AG04450 (cell line): ENCODE results near the gene ZNF112. TPM values are rescaled to one million over a fixed set of nuclear protein-coding genes. Genes with fewer than 3 reads are reported as not detected.

ENCODE experiments used
- CTCF ChIA-PET: fragments of 300-600, 350-600 bp; formaldehyde crosslinking; extraction: SDS; loops from one replicate; lab custom pipeline; 2022; ENCODE audit warnings: antibody characterized with exemption, inconsistent platforms; lab: Charles Lee
- POLR2A ChIA-PET: fragments of 350-600 bp; formaldehyde crosslinking; extraction: SDS; loops from one replicate; lab custom pipeline; 2021; ENCODE audit warnings: antibody characterized with exemption, inconsistent platforms; lab: Yijun Ruan, JAX
- DNase-seq: peaks from one replicate; pipeline ENCODE4 v3.0.0-alpha.2; 2011; ENCODE audit warnings: low read depth, low spot score
- H3K27ac ChIP-seq: one replicate; pipeline ENCODE4 v1.5.1; 2012; ENCODE audit warnings: low read depth, low read length, control low read depth
- H3K27me3 ChIP-seq: one replicate; pipeline ENCODE4 v1.6.0; 2012; ENCODE audit warnings: low read length; ENCODE audit not compliant: control insufficient read depth, insufficient read depth
- H3K4me3 ChIP-seq: 2 replicates; pipeline ENCODE4 v1.5.1; 2011; ENCODE audit warnings: mild to moderate bottlenecking, low read depth, low read length, control low read depth
- H3K9me3 ChIP-seq: 2 replicates; pipeline ENCODE4 v1.5.1; 2012; ENCODE audit warnings: low read length; ENCODE audit not compliant: control insufficient read depth, insufficient read depth
- polyA plus RNA-seq: library from polyadenylated mRNA; depleted of rRNA; stranded (reverse); fragments of >200 nt; gene quantifications from 2 replicates; pipeline ENCODE4 v1.2.3, GENCODE V29; 2011
- TF ChIP-seq, protein P1 (sequence below): IDR thresholded peaks from 2 replicates; pipeline ENCODE4 v1.5.1; 2011; ENCODE audit warnings: low read depth, low read length, control low read depth, inconsistent platforms

ZNF112 gene
- polyA plus RNA-seq, 1 experiment = 6.9 TPM

DNA sequence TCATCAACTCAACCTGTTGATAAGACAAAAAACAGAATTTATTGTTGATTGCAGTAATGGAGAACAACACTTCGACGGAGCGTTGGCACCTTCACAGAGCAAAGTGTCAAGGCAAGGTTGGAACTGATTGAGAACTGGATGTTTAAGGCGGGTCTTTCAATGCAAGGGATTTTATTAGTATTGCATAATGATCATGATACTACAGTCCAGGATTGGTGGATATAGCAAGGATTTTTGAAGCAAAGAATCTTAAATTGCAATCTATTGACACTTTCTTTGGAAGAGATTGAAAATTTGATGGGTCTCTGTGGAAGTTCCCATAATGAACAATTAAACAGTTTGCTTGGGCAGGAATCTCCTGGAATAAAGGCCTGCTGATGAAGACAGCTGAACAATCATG is 51.0 kb downstream of the ZNF112 start:
- Histone ChIP-seq H3K4me3 (peak overlapping the region; percentile 47), H3K27me3 (no peaks in the 10 kb centered on the region), H3K9me3 (peaks cover 4% of the 10 kb centered on the region; the same call in 1 of the 2 replicates), H3K27ac (no peak overlapping the region)
- CTCF ChIA-PET = no interaction called here
- TF ChIP-seq, protein P1, sequence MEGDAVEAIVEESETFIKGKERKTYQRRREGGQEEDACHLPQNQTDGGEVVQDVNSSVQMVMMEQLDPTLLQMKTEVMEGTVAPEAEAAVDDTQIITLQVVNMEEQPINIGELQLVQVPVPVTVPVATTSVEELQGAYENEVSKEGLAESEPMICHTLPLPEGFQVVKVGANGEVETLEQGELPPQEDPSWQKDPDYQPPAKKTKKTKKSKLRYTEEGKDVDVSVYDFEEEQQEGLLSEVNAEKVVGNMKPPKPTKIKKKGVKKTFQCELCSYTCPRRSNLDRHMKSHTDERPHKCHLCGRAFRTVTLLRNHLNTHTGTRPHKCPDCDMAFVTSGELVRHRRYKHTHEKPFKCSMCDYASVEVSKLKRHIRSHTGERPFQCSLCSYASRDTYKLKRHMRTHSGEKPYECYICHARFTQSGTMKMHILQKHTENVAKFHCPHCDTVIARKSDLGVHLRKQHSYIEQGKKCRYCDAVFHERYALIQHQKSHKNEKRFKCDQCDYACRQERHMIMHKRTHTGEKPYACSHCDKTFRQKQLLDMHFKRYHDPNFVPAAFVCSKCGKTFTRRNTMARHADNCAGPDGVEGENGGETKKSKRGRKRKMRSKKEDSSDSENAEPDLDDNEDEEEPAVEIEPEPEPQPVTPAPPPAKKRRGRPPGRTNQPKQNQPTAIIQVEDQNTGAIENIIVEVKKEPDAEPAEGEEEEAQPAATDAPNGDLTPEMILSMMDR = no peak
- POLR2A ChIA-PET = interaction anchor here (0.6 to 1.0 kb wide), 2 partner anchors 93 to 195 kb away, joined by 3 read pairs; partner anchors contain the start of genes ZNF180 and ZNF227
- no peak for DNase-seq

DNA sequence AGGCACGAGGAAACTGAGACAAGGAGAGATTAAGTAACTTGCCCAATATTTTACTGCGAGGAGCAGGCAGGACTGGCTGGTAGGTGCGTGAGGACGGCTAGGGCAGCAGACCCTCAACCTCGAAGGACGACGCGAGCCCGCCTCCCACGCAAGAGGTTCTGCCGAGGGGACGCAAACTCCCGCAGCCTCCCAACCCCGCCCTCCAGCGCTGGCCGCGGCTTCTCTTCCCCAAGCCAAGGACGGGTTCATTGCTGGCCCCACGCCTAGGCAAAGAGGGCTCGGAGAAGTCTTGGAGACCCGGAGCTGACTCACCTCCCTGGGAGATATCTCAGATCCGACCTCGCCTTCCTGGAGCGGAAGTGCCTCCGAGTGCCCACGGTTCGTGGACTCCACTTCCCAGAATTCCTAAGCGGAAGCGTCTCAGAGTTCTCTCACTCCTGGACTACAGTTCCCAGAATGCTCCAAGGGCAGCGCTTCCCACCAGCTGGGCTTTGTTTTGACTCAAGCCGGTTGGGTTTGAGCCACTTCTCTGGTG is 51.8 kb downstream of the ZNF112 start, which contains the start of gene ZNF235:
ZNF235 (minus strand) TSS at position 367 of the 535 bp plus-strand sequence. CDS start 1,621 bp downstream, outside the sequence.
- peak within 1 kb of the TSS; percentile 86 for H3K27ac ChIP-seq
- ChIA-PET CTCF (no interaction called here), POLR2A (interaction anchor here (0.6 to 1.0 kb wide), 3 partner anchors 93 to 195 kb away, joined by 3 to 4 read pairs (median 3); partner anchors contain the start of genes ZNF180 and ZNF227)
- DNase-seq = peak; percentile 94
- H3K27me3 ChIP-seq = no peaks in the 10 kb centered on the region
- TF ChIP-seq, protein P1 = no peak
- peaks cover 4% of the 10 kb centered on the region; the same call in 1 of the 2 replicates for H3K9me3 ChIP-seq
- H3K4me3 ChIP-seq = peak within 1 kb of the TSS; percentile 97

DNA sequence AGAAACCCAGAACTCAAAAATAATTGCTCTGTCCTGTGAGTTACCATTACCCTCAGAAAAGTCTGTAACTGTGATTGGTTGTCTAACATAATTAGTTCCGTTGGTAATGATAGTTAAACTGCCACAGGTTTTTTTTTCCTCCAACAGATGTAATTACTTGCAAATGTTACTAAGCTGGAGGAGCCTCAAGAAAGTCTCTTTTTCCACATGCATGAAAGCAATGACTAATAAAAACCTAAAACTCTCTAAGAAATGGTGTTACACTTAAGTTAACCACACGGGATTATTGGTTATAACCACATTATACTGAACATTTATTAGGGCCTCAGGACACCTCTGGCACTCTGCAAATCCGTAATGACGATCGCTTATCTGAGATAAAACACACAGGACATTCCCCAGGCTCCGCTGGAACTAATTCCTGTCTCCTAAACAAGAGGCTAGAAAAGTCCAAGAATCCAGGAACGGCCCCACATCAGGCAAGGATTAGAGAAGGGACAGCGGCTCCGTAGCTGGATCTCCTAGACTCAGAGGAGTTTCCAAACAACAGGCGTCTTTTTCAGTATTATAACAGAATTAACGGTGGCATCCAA is 52.4 kb downstream of the ZNF112 start:
- Histone ChIP-seq H3K4me3 (peak overlapping the region; percentile 97), H3K27me3 (no peaks in the 10 kb centered on the region), H3K9me3 (peaks cover 4% of the 10 kb centered on the region; the same call in 1 of the 2 replicates), H3K27ac (peak overlapping the region; percentile 86)
- DNase-seq = no peak
- TF ChIP-seq, protein P1 = no peak
- ChIA-PET CTCF (no interaction called here), POLR2A (interaction anchor here (0.6 to 1.0 kb wide), 2 partner anchors 92 to 196 kb away, joined by 3 to 4 read pairs; partner anchors contain the start of gene ZNF180)

DNA sequence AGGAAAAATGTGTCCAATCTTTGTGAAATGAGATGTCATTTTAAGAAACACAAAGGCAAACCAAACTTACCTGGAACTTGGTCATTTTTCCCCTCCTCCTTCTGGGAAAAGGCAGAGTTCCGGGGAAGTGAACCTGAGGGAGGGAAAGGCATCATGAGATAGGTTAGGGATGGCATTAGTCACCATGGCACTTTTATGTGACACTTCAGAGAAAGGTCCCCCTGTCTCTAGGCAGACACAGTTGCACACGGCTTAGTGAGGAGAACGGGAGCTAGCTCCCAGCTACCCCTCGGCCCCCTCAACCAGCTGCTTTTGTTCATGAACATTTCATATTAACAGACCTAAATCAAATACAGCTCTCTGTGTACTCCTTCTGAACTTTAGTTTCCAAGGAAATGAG is 53.2 kb downstream of the ZNF112 start:
- no peak for DNase-seq
- H3K27ac ChIP-seq = no peak overlapping the region
- no peaks in the 10 kb centered on the region for H3K27me3 ChIP-seq
- peaks cover 4% of the 10 kb centered on the region; the same call in 1 of the 2 replicates for H3K9me3 ChIP-seq
- ChIA-PET CTCF (no interaction called here), POLR2A (interaction anchor here (0.6 kb wide), 1 partner anchor 91 kb away, joined by 12 read pairs; the partner anchor contains the start of gene ZNF227)
- peak overlapping the region; percentile 97 for H3K4me3 ChIP-seq
- TF ChIP-seq, protein P1 = no peak

DNA sequence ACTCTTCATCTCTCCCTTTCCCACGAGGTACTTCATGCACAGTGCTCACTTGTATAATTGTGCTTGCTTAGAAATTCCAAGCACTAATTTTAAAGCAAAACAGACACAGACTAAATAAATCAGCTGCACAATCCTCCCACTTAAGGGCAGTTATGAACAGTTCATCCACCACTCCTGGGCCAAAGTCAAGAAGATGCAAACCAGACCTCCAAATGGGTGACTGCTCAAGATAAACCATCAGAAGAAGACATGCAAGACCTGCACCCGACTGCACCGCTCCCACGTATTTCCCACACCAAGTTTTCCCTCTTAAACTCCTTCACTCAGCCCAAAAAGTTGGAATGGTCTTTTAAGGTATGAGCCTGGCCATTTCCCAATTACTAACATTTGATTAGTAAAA is 71.5 kb downstream of the ZNF112 start:
- H3K9me3 ChIP-seq = peaks cover 3% of the 10 kb centered on the region; the same call in 1 of the 2 replicates
- TF ChIP-seq, protein P1 = no peak
- POLR2A ChIA-PET = no interaction called here

More for the DNA sequence above, 71.5 kb downstream of the ZNF112 start:
- no peak for DNase-seq
- Histone ChIP-seq H3K27me3 (no peaks in the 10 kb centered on the region), H3K27ac (no peak overlapping the region), H3K4me3 (no peak overlapping the region)
- CTCF ChIA-PET = no interaction called here
